HUDEP-2 (cell line): ENCODE data around the gene NACC2.
"Not testable (repeated sequence)": the region's sequence is repeated elsewhere in the genome, so short reads cannot be mapped to it uniquely, and the experiment has no call there.

Experiments
- DNase-seq, 76 experiments: peaks; one replicate each; lab custom pipeline; 2025; ENCODE audit not compliant: unreplicated experiment in 76 of 76; lab: John Stamatoyannopoulos, UW

NACC2 gene

GRCh38 chr9:136026943-136027289 is 68.2 kb downstream of the NACC2 start:
- not testable (repeated sequence) for DNase-seq

- DNase-seq = no peak
Measured at GRCh38 chr9:136026266-136026942, 68.7 kb downstream of the NACC2 start.

GRCh38 chr9:136025481-136025880 is 69.6 kb downstream of the NACC2 start:
- DNase-seq = no peak

- DNase-seq = no peak
Measured at GRCh38 chr9:136024696-136025316, 70.3 kb downstream of the NACC2 start.

GRCh38 chr9:136024286-136024685 is 70.8 kb downstream of the NACC2 start:
- DNase-seq = no peak

GRCh38 chr9:136023410-136024225 is 71.5 kb downstream of the NACC2 start:
- no peak for DNase-seq

GRCh38 chr9:136022731-136023409 is 72.2 kb downstream of the NACC2 start:
- DNase-seq = no peak

- DNase-seq = no peak
Measured at GRCh38 chr9:136021872-136022681, 73.0 kb downstream of the NACC2 start.

- peak in 2 of 76 experiments; percentile 5 to 8 for DNase-seq
Measured at GRCh38 chr9:136021171-136021871, 73.8 kb downstream of the NACC2 start.

- DNase-seq = no peak
Measured at GRCh38 chr9:136020671-136021070, 74.4 kb downstream of the NACC2 start.

GRCh38 chr9:136020206-136020605 is 74.9 kb downstream of the NACC2 start:
- no peak for DNase-seq

- no peak for DNase-seq
Measured at GRCh38 chr9:136019681-136020060, 75.4 kb downstream of the NACC2 start.

GRCh38 chr9:136019041-136019680 is 75.9 kb downstream of the NACC2 start:
- no peak for DNase-seq

GRCh38 chr9:136018257-136019031 is 76.6 kb downstream of the NACC2 start:
- DNase-seq = no peak

- no peak for DNase-seq
Measured at GRCh38 chr9:136017289-136018190, 77.5 kb downstream of the NACC2 start.

- DNase-seq = no peak
Measured at GRCh38 chr9:136016572-136017288, 78.4 kb downstream of the NACC2 start.
